Activated naive CD4-positive, alpha-beta T cell treated with anti-CD3 and anti-CD28 coated beads, Interleukin-2, amount 50 U/mL, for 72 hours (primary cell): ENCODE measurements around the gene CSK. TPM values are rescaled to one million over a fixed set of nuclear protein-coding genes. Genes with fewer than 3 reads are reported as not detected.

Experiments
- ATAC-seq, 2 donors: fragments of 150-1000 bp; cut with Tn5 transposase; 2 replicates each; pipeline ENCODE4 v1.10.0; 2021; ENCODE audit warnings: mild to moderate bottlenecking in 2 of 2, moderate library complexity in 2 of 2
- DNase-seq, 2 donors: peaks; one replicate each; pipeline ENCODE4 v3.0.0; 2021 to 2022; ENCODE audit warnings: low spot score in 2 of 2
- H3K27ac Mint-ChIP-seq, 2 donors: one replicate each; pipeline ENCODE4 v1.8.0; 2022; ENCODE audit warnings: mild to moderate bottlenecking in 2 of 2, mixed read lengths in 2 of 2
- H3K36me3 Mint-ChIP-seq, 2 donors: one replicate each; pipeline ENCODE4 v1.8.0; 2022; ENCODE audit warnings: mixed read lengths in 2 of 2
- H3K9me3 Mint-ChIP-seq, 2 donors: one replicate each; pipeline ENCODE4 v1.8.0; 2022; ENCODE audit warnings: mixed read lengths in 2 of 2
- total RNA-seq, 2 donors: library from RNA; stranded (reverse); gene quantifications; one replicate each; pipeline ENCODE4 v1.2.3, GENCODE V29; 2022

CSK gene
- total RNA-seq, 2 donors from 2014 or later, result 231 to 297 TPM

- ATAC-seq (peak in 1 of 2 donors; percentile 42), DNase-seq (peak in 1 of 2 donors; percentile 74)
- Mint-ChIP-seq H3K9me3 (no peaks in the 10 kb centered on the region), H3K27ac (peak overlapping the region; percentile 94 to 99), H3K36me3 (peaks cover 27 to 62% of the 10 kb centered on the region in 2 donors)
These were observed 8.4 kb downstream of the CSK start for GRCh38 chr15:74790080-74790916.

- Mint-ChIP-seq H3K27ac (peak overlapping the region; percentile 94), H3K36me3 (peaks cover 20 to 58% of the 10 kb centered on the region in 2 donors), H3K9me3 (no peaks in the 10 kb centered on the region)
- no peak for ATAC-seq
- no peak for DNase-seq
These were observed 9.1 kb downstream of the CSK start for GRCh38 chr15:74791007-74791406.

- H3K27ac Mint-ChIP-seq, result peak overlapping the region; percentile 61 to 94
- ATAC-seq (no peak), DNase-seq (no peak)
- H3K36me3 Mint-ChIP-seq, result peaks cover 14 to 58% of the 10 kb centered on the region in 2 donors
- H3K9me3 Mint-ChIP-seq, result no peaks in the 10 kb centered on the region
These were observed 9.8 kb downstream of the CSK start for GRCh38 chr15:74791667-74792066.

- Mint-ChIP-seq H3K36me3 (peaks cover 13 to 53% of the 10 kb centered on the region in 2 donors), H3K9me3 (no peaks in the 10 kb centered on the region), H3K27ac (peak overlapping the region; percentile 61 to 94)
- ATAC-seq (no peak), DNase-seq (no peak)
These were observed 10.5 kb downstream of the CSK start for GRCh38 chr15:74792227-74793016.

DNA sequence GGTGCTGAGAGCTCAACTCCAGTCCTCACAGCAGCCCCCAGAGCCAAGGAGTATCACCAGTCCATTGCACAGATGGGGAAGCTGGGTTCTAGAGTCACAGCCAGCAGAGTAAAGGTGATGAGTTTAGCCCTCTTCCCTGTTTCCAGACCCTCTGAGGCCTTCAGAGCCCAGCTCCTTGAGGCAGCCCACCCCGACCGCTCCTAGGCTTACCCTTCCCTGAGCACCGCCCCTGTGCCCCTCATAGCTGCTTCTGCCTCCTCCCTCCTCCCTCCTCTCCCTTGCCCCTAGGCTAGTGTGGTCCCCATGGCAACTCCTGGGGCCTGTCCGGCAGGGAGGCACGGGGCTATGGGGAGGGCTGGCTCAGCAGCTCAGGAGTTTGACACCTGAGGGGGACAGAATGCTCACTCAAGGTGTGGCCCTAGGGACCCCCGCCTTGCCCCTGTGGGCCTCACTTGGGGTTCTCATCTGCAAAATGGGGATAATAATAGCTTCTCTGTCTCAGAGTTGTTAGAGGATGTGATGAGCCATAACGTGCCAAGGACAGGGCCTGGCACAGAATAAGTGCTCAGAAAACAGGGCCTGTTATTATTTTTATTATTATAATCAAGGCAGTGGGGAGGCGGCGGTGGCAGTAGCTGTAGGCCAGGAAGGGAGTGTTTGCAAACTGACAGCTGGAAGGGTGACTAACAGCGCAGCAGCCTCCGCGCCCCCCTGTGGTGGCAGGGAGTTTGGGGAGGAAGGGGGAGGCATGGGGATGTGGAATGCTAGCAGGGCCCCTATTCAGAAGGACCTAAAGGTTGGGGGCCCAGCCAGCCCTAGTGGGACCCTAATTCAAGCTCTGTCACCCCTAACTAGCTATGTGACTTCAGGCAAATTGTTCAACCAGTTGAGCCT is 11.5 kb downstream of the CSK start:
- Mint-ChIP-seq H3K9me3 (no peaks in the 10 kb centered on the region), H3K27ac (peak overlapping the region; percentile 19 to 61), H3K36me3 (peaks cover 11 to 49% of the 10 kb centered on the region in 2 donors)
- ATAC-seq (peak in 1 of 2 donors; percentile 32), DNase-seq (peak in 1 of 2 donors; percentile 63)

DNA sequence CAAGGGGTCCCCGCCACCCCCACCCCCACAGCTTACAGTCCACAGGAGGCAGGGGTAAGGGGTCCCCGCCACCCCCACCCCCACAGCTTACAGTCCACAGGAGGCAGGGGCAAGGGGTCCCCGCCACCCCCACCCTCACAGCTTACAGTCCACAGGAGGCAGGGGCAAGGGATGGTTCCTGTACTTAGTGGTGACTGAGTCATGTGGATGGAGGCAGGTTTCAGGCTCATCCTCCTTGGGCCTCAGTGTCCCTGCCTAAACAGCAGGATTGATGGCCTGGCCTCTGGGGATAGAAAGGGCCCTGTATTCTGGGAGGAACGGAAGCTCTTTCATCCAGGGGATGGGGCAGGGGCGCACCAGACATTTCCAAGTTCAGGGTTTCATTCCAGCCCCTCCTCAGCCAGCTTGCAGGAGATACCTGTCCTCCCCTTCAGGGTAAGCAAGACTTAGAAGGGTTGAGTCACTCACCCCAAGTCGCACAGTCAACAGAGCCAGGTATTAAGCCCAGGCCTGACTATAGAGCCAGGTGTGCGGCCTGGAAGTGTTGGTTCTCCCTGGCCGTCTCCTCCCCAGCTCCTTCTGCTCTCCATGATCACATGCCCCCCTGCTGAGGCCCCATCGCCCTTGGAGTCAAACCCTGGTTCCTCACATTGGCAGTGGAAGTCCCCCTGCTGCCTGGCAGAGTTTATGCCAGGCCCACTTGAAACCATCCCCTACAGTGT is 12.5 kb downstream of the CSK start:
- ATAC-seq (peak; percentile 33 to 60), DNase-seq (no peak)
- Mint-ChIP-seq H3K9me3 (no peaks in the 10 kb centered on the region), H3K27ac (peak overlapping the region; percentile 82 to 93), H3K36me3 (peaks cover 8 to 39% of the 10 kb centered on the region in 2 donors)

- no peaks in the 10 kb centered on the region for H3K9me3 Mint-ChIP-seq
- H3K36me3 Mint-ChIP-seq, result peaks cover 8 to 33% of the 10 kb centered on the region in 2 donors
- H3K27ac Mint-ChIP-seq, result peak overlapping the region; percentile 82 to 93
- ATAC-seq, result no peak
- DNase-seq, result no peak
These were observed 13.1 kb downstream of the CSK start for GRCh38 chr15:74794970-74795349.

DNA sequence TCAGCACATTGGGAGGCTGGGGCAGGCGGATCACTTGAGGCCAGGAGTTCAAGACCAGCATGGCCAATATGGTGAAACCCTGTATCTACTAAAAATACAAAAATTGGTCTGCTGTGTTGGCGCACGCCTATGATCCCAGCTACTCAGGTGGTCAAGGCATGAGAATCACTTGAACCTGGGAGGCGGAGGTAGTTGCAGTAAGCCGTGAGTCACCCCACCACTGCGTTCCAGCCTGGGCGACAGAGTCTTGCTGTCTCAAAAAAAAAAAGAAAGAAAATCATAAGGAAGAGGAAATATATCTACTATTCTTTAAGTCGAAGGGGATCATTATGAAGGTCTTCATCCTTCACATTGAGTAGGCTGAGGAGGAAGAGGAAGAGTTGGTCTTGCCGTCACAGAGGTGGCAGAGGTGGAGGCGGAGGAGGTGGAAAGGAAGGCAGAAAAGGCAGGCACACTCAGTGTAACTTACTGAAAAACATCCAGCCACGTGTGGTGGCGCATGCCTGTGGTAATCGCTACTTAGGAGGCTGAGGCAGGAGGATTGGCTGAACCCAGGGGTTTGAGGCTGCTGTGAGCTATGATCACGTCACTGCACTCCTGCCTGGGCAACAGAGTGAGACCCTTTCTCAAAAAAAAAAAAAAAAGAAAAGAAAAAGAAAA is 14.2 kb downstream of the CSK start:
- Mint-ChIP-seq H3K36me3 (peaks cover 8 to 24% of the 10 kb centered on the region in 2 donors), H3K27ac (peak overlapping the region; percentile 82 to 92), H3K9me3 (no peaks in the 10 kb centered on the region)
- no peak for DNase-seq
- peak; percentile 28 to 49 for ATAC-seq

- peaks cover 0 to 17% of the 10 kb centered on the region in 2 donors for H3K36me3 Mint-ChIP-seq
- DNase-seq, result no peak
These were observed 16.7 kb downstream of the CSK start for GRCh38 chr15:74798388-74799254.

GRCh38 chr15:74799255-74799855 is 17.5 kb downstream of the CSK start:
- DNase-seq (no peak), ATAC-seq (peak; percentile 8 to 14)
- H3K9me3 Mint-ChIP-seq, result no peaks in the 10 kb centered on the region
- H3K36me3 Mint-ChIP-seq, result peaks cover 0 to 24% of the 10 kb centered on the region in 2 donors
- H3K27ac Mint-ChIP-seq, result peak overlapping the region; percentile 82 to 85

More at GRCh38 chr15:74798388-74799254, 16.7 kb downstream of the CSK start:
- ATAC-seq, result no peak
- no peaks in the 10 kb centered on the region for H3K9me3 Mint-ChIP-seq
- H3K27ac Mint-ChIP-seq, result peak overlapping the region; percentile 82 to 94

DNA sequence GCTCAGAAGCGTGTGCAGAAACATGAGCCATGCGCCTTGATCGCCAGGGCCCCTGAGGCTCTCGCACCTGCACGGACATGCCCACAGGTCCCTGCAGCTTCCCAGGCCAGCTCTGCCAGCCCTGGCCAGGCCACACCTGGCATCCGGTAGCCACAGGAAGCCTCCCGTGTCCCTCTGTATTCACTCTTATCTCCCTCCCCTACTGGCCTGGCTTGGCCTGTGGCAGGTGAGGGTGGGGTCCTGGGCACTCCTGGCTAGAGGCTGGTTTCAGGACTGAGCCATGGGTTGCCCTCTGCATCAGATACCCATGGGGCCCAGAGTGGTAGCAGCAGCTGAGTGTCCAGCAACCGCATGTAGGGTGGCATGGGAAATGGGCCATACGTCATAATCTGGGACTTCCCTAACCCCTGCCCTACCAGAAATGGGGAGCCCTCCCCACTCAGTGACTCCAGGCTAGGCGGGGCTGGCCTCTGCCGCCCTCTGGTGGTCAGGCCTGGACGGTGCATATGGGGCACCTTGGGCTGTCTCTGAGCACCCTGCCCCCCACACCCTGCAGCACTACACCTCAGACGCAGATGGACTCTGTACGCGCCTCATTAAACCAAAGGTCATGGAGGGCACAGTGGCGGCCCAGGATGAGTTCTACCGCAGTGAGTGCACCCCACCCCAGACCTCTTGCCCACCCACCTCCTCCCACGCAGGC is 18.1 kb downstream of the CSK start:
- peak overlapping the region; percentile 82 to 90 for H3K27ac Mint-ChIP-seq
- peak; percentile 88 to 93 for DNase-seq
- peak; percentile 83 to 90 for ATAC-seq
- H3K36me3 Mint-ChIP-seq, result peaks cover 0 to 29% of the 10 kb centered on the region in 2 donors
- no peaks in the 10 kb centered on the region for H3K9me3 Mint-ChIP-seq

DNA sequence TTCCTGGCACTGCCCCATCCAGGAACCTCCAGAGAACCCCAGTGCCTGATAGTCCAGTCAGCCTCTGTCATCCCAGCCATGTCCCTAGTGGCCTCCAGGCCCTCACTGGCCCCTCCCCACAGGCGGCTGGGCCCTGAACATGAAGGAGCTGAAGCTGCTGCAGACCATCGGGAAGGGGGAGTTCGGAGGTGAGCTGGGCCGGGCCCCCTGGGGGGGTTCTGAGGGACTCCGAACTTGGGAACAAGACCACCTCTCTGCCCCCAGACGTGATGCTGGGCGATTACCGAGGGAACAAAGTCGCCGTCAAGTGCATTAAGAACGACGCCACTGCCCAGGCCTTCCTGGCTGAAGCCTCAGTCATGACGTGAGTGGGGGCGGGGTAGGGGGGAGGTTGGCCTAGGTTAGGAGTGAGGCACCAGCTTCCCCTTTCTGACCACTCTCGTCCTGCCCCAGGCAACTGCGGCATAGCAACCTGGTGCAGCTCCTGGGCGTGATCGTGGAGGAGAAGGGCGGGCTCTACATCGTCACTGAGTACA is 18.7 kb downstream of the CSK start:
- H3K27ac Mint-ChIP-seq, result peak overlapping the region; percentile 82 to 90
- ATAC-seq (no peak), DNase-seq (no peak)
- peaks cover 0 to 31% of the 10 kb centered on the region in 2 donors for H3K36me3 Mint-ChIP-seq
- H3K9me3 Mint-ChIP-seq, result no peaks in the 10 kb centered on the region

- no peak for ATAC-seq
- DNase-seq, result no peak
- Mint-ChIP-seq H3K27ac (peak overlapping the region in 1 of 2 donors; percentile 77), H3K36me3 (peaks cover 0 to 24% of the 10 kb centered on the region in 2 donors), H3K9me3 (no peaks in the 10 kb centered on the region)
These were observed 19.6 kb downstream of the CSK start for GRCh38 chr15:74801311-74801997.
